IPS DF 6.9 (cell line): ENCODE data around the gene PLIN5.

ENCODE experiments used
- DNase-seq: peaks from one replicate; pipeline ENCODE4 v3.0.0-alpha.2; 2013; ENCODE audit warnings: low read depth, low spot score
- H3K27ac ChIP-seq: one replicate; pipeline ENCODE4 v1.5.1; 2013; ENCODE audit warnings: low read length, control low read depth
- H3K27me3 ChIP-seq: 2 replicates; pipeline ENCODE4 v1.6.1; 2013; ENCODE audit warnings: mild to moderate bottlenecking, low read length; ENCODE audit not compliant: control insufficient read depth, insufficient read depth
- H3K36me3 ChIP-seq: 2 replicates; pipeline ENCODE4 v1.6.1; 2013; ENCODE audit warnings: low read length; ENCODE audit not compliant: control insufficient read depth, insufficient read depth
- H3K4me1 ChIP-seq: 2 replicates; pipeline ENCODE4 v1.6.1; 2013; ENCODE audit warnings: low read length; ENCODE audit not compliant: control insufficient read depth, insufficient read depth
- H3K4me3 ChIP-seq: 2 replicates; pipeline ENCODE4 v1.5.1; 2013; ENCODE audit warnings: mild to moderate bottlenecking, low read length
- H3K9me3 ChIP-seq: 2 replicates; pipeline ENCODE4 v1.6.1; 2013; ENCODE audit warnings: low read length, inconsistent platforms; ENCODE audit not compliant: control insufficient read depth, insufficient read depth
- WGBS: extraction: QIAGEN DNeasy Blood & Tissue Kit; methylation state at CpG from one replicate; pipeline ENCODE4 v1.1.7; 2013; ENCODE audit warnings: mixed read lengths, missing lambda C conversion rate; ENCODE audit not compliant: insufficient read length, insufficient coverage; 5-methylcytosine and 5-hydroxymethylcytosine counted together

Gene PLIN5

GRCh38 chr19:4503825-4504170 is 31.2 kb downstream of the PLIN5 start:
- no peaks in the 10 kb centered on the region for H3K4me1 ChIP-seq
- no peaks in the 10 kb centered on the region for H3K9me3 ChIP-seq
- no peak overlapping the region for H3K27ac ChIP-seq
- WGBS: no CpG with 5 or more reads among the region's 10 CpGs
- no peak overlapping the region for H3K4me3 ChIP-seq
- no peak for DNase-seq
- peaks cover 25% of the 10 kb centered on the region for H3K36me3 ChIP-seq
- no peaks in the 10 kb centered on the region for H3K27me3 ChIP-seq

- H3K36me3 ChIP-seq: peaks cover 30% of the 10 kb centered on the region
Observed at GRCh38 chr19:4503132-4503824, 31.7 kb downstream of the PLIN5 start.

DNA sequence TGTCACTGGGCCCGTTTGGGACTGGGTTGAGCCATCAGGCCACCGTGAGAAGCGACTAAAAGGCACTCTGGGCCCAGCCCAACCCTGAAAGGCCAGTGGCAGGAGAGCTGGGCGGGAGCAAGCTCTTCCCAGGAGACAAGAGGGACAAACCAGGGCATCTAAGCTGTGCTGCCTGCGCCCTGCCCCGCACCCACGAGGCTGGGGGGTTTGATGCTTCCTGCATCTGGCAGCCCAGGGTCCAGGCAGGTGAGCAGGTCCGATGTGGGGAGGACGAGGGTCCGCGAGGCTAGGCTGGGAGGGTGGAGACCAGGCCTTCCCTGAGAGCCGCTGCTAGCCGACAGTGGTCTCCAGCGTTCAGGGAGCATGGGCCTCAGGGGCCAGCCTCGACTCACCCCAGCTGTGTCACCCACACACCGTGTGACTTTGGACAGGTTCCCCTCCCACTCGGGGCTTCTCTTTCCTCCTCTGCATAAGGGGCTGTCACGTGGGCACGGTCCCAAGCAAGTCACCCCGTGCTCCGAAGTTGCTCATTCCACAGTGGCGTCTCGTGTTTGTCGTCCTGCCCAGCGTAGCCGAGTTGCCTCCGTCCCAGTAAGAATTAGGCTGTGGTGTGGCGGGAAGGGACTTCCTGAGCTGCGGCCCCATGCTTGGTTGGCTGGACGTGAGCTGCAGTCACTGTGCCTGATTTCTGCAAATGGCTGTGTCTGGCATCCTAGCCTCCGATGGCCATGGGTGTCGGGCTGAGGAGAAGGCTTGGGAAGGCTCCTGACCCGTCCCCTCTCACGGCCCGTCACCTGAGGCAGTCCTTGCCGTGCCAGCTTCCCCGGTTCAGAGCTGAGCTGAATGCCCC is 32.5 kb downstream of the PLIN5 start:
- Histone ChIP-seq H3K27ac (no peak overlapping the region), H3K9me3 (no peaks in the 10 kb centered on the region), H3K27me3 (no peaks in the 10 kb centered on the region), H3K4me3 (no peak overlapping the region), H3K4me1 (no peaks in the 10 kb centered on the region), H3K36me3 (peaks cover 38% of the 10 kb centered on the region)
- WGBS: no CpG with 5 or more reads among the region's 37 CpGs
- no peak for DNase-seq

More at GRCh38 chr19:4503132-4503824, 31.7 kb downstream of the PLIN5 start:
- Histone ChIP-seq H3K4me1 (no peaks in the 10 kb centered on the region), H3K4me3 (no peak overlapping the region), H3K27me3 (no peaks in the 10 kb centered on the region), H3K9me3 (no peaks in the 10 kb centered on the region), H3K27ac (no peak overlapping the region)
- DNase-seq: no peak
- no CpG with 5 or more reads among the region's 25 CpGs for WGBS

DNA sequence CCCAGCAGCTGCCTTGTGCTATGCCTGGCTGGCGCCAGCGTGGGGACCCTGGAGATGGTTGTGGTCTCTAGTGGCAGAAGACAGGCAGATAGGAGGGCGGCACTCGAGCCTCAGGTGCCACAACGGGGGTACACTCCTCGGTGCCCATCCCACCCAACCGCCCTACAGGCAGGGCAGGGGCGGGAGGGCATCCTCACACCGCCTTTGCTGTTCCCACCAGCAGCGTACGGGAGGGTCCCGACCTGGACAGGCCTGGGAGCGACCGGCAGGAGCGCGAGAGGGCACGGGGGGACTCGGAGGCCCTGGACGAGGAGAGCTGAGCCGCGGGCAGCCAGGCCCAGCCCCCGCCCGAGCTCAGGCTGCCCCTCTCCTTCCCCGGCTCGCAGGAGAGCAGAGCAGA is 33.3 kb downstream of the PLIN5 start:
- H3K4me1 ChIP-seq: no peaks in the 10 kb centered on the region
- H3K36me3 ChIP-seq: peaks cover 40% of the 10 kb centered on the region
- H3K27me3 ChIP-seq: no peaks in the 10 kb centered on the region
- no peak overlapping the region for H3K27ac ChIP-seq
- no peak for DNase-seq
- no peak overlapping the region for H3K4me3 ChIP-seq
- WGBS: no CpG with 5 or more reads among the region's 25 CpGs
- no peaks in the 10 kb centered on the region for H3K9me3 ChIP-seq

DNA sequence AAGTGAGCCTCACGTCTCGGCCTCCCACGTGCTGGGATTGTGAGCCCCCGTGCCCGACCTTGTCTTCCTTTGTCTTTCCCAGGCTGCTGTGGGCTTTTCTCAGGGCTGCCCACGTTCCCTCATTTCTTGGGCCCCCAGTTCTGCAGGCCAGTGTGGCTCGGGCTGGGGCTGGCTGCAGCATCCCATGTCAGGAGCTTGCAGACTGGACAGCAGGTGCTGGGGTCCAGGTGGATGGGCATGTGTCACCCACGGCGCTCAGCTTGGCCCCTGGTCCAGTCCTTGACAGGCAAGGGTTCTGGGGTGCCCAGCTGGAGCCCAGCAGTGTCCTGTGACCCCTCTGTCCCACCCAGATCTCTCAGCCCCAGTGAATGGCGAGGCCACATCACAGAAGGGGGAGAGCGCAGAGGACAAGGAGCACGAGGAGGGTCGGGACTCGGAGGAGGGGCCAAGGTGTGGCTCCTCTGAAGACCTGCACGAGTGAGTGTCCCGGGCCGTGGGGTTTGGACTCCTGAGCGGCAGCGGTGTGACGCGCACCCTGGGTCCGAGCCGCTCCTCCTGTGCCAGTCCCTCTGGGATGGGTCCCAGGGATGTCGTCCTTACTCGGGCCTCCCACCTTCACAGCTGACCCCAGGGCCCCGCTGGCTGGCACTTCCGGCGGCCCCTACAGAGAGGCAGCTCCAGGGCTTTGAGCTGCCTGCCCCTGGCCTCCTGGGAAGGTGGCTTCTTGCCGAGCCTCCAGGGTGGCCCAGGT is 34.0 kb downstream of the PLIN5 start:
- Histone ChIP-seq H3K9me3 (no peaks in the 10 kb centered on the region), H3K4me3 (no peak overlapping the region), H3K4me1 (no peaks in the 10 kb centered on the region), H3K27me3 (no peaks in the 10 kb centered on the region), H3K27ac (no peak overlapping the region), H3K36me3 (peaks cover 46% of the 10 kb centered on the region)
- WGBS: no CpG with 5 or more reads among the region's 29 CpGs
- DNase-seq: no peak

DNA sequence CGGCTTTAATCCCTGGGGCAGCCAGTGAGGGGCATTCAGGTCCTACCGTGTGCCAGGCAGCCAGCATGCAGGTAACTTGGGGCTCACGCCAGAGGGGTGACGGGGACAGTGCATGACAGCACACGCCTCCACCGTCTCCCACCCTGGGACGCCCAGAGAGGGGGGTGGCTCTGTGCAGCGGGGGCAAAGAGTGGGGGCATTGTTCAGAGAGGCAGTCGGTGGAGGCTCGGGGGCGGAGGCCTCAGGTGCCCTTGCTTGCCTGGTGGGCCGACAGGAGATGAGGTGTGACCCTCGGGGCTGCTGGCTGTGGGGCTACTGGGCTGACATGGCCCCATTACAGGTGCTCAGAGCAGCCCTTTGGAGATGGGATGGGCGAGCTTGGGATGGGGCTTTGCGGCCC is 35.2 kb downstream of the PLIN5 start:
- Histone ChIP-seq H3K4me1 (no peaks in the 10 kb centered on the region), H3K9me3 (no peaks in the 10 kb centered on the region), H3K27ac (no peak overlapping the region), H3K4me3 (no peak overlapping the region), H3K27me3 (no peaks in the 10 kb centered on the region), H3K36me3 (peaks cover 51% of the 10 kb centered on the region)
- DNase-seq: no peak
- WGBS: no CpG with 5 or more reads among the region's 15 CpGs

GRCh38 chr19:4499318-4499717 is 35.7 kb downstream of the PLIN5 start:
- Histone ChIP-seq H3K4me3 (no peak overlapping the region), H3K27me3 (no peaks in the 10 kb centered on the region), H3K4me1 (no peaks in the 10 kb centered on the region), H3K27ac (no peak overlapping the region), H3K36me3 (peaks cover 48% of the 10 kb centered on the region), H3K9me3 (no peaks in the 10 kb centered on the region)
- no peak for DNase-seq
- no CpG with 5 or more reads among the region's 23 CpGs for WGBS

GRCh38 chr19:4498694-4499093 is 36.3 kb downstream of the PLIN5 start:
- H3K27ac ChIP-seq: no peak overlapping the region
- peaks cover 53% of the 10 kb centered on the region for H3K36me3 ChIP-seq
- H3K4me1 ChIP-seq: no peaks in the 10 kb centered on the region
- no peak for DNase-seq
- H3K27me3 ChIP-seq: no peaks in the 10 kb centered on the region
- no peak overlapping the region for H3K4me3 ChIP-seq
- H3K9me3 ChIP-seq: no peaks in the 10 kb centered on the region
- no CpG with 5 or more reads among the region's 12 CpGs for WGBS

GRCh38 chr19:4497770-4498389 is 37.1 kb downstream of the PLIN5 start:
- Histone ChIP-seq H3K9me3 (no peaks in the 10 kb centered on the region), H3K36me3 (peaks cover 58% of the 10 kb centered on the region), H3K4me3 (no peak overlapping the region), H3K27me3 (no peaks in the 10 kb centered on the region), H3K4me1 (no peaks in the 10 kb centered on the region), H3K27ac (no peak overlapping the region)
- no peak for DNase-seq
- WGBS: no CpG with 5 or more reads among the region's 25 CpGs

- WGBS: no CpG with 5 or more reads among the region's 18 CpGs
- no peak overlapping the region for H3K27ac ChIP-seq
- no peak overlapping the region for H3K4me3 ChIP-seq
- peaks cover 59% of the 10 kb centered on the region for H3K36me3 ChIP-seq
- H3K9me3 ChIP-seq: no peaks in the 10 kb centered on the region
- no peaks in the 10 kb centered on the region for H3K4me1 ChIP-seq
- no peaks in the 10 kb centered on the region for H3K27me3 ChIP-seq
- DNase-seq: no peak
Observed at GRCh38 chr19:4496304-4496703, 38.7 kb downstream of the PLIN5 start.
